DOHH2 (cell line): ENCODE measurements around the gene OTUD5.

ENCODE experiments used
- H3F3A ChIP-seq: fragments of 200-600 bp; sonication (generic), shearing (Covaris generic); 2 replicates; pipeline ENCODE4 v1.6.0; 2016; ENCODE audit warnings: antibody characterized with exemption, mild to moderate bottlenecking; ENCODE audit not compliant: control insufficient read depth, insufficient read depth
- H3K27ac ChIP-seq: fragments of 200-600 bp; sonication (generic); 2 replicates; pipeline ENCODE4 v1.5.1; 2014; ENCODE audit warnings: low read depth, mild to moderate bottlenecking, low read length, moderate library complexity
- H3K27me3 ChIP-seq: fragments of 200-600 bp; sonication (generic); 2 replicates; pipeline ENCODE4 v1.6.1; 2014; ENCODE audit warnings: mild to moderate bottlenecking, low read length, mixed read lengths; ENCODE audit not compliant: control insufficient read depth
- H3K36me3 ChIP-seq: fragments of 200-600 bp; sonication (generic); 2 replicates; pipeline ENCODE4 v1.6.1; 2014; ENCODE audit warnings: mild to moderate bottlenecking, low read length, moderate library complexity, mixed read lengths; ENCODE audit not compliant: control insufficient read depth
- H3K4me1 ChIP-seq: fragments of 200-600 bp; sonication (generic); 2 replicates; pipeline ENCODE4 v1.6.1; 2014; ENCODE audit warnings: mild to moderate bottlenecking, low read length, mixed read lengths; ENCODE audit not compliant: control insufficient read depth
- H3K4me2 ChIP-seq: fragments of 200-600 bp; sonication (generic); 2 replicates; pipeline ENCODE4 v1.6.0; 2014; ENCODE audit warnings: mild to moderate bottlenecking, low read length, moderate library complexity
- H3K4me3 ChIP-seq: fragments of 200-600 bp; sonication (generic); 2 replicates; pipeline ENCODE4 v1.5.1; 2014; ENCODE audit warnings: mild to moderate bottlenecking, low read length, mixed read lengths
- H3K79me2 ChIP-seq: fragments of 200-600 bp; sonication (generic); 2 replicates; pipeline ENCODE4 v1.6.1; 2014; ENCODE audit warnings: mild to moderate bottlenecking, low read length, mixed read lengths; ENCODE audit not compliant: control insufficient read depth
- H3K9me2 ChIP-seq: fragments of 200-600 bp; sonication (generic); replicated peaks from 2 replicates; pipeline ENCODE4 v1.6.1; 2014; ENCODE audit warnings: mild to moderate bottlenecking, low read length, mixed read lengths; ENCODE audit not compliant: control insufficient read depth
- H3K9me3 ChIP-seq: fragments of 200-600 bp; sonication (generic); 2 replicates; pipeline ENCODE4 v1.6.1; 2014; ENCODE audit warnings: antibody characterized with exemption, low read length, mixed read lengths; ENCODE audit not compliant: control insufficient read depth, insufficient read depth
- H4K20me1 ChIP-seq: fragments of 200-600 bp; sonication (generic); 2 replicates; pipeline ENCODE4 v1.6.0; 2014; ENCODE audit warnings: low read depth, mild to moderate bottlenecking, antibody characterized with exemption, low read length, moderate library complexity; ENCODE audit not compliant: control insufficient read depth, insufficient read depth
- EZH2phosphoT487 ChIP-seq: fragments of 200-600 bp; sonication (generic); IDR thresholded peaks from 2 replicates; pipeline ENCODE4 v1.6.1; 2017; ENCODE audit warnings: borderline replicate concordance, mild to moderate bottlenecking, antibody characterized with exemption, low read length, moderate library complexity, mixed read lengths
- TF ChIP-seq, protein P1 (sequence below): fragments of 200-600 bp; sonication (generic); IDR thresholded peaks from one replicate; pipeline ENCODE4 v1.5.1; 2014; ENCODE audit warnings: antibody characterized with exemption, mild to moderate bottlenecking, low read depth, low read length; ENCODE audit not compliant: poor library complexity, severe bottlenecking

The OTUD5 gene

DNA sequence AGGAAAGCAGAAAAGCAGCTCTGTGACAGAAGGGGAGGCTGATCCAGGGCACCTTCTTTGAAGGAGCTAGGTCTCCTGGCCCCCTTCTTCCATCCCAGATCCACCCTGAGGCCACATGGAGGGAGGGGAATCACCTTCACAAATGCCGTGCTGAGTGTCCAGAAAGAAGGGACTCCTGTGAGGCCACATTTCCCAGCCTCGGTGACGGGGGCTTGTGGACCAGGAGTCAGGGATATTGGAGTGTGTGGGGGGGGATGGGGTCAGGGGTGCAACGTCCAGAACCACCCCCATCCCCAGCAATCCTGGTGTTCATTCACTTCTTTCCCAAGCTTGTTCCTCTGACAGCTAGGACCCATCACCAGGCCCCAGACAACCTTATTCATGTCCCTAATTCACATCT is 64.5 kb downstream of the OTUD5 start:
- no peaks in the 10 kb centered on the region for H3K9me3 ChIP-seq
- no peaks in the 10 kb centered on the region for H3K9me2 ChIP-seq
- H3K27ac ChIP-seq, result no peak overlapping the region
- H3F3A ChIP-seq, result no peaks in the 10 kb centered on the region
- H3K79me2 ChIP-seq, result peaks cover 25% of the 10 kb centered on the region
- 0 out of 2 replicates have a peak, but pooled peaks cover 3% of the 10 kb centered on the region for H4K20me1 ChIP-seq
- no peaks in the 10 kb centered on the region for H3K27me3 ChIP-seq
- peaks cover 2% of the 10 kb centered on the region; the same call in 1 of the 2 replicates for H3K36me3 ChIP-seq
- no peak overlapping the region for H3K4me3 ChIP-seq
- H3K4me2 ChIP-seq, result no peak overlapping the region
- TF ChIP-seq EZH2phosphoT487, result no peak
- TF ChIP-seq, protein P1, sequence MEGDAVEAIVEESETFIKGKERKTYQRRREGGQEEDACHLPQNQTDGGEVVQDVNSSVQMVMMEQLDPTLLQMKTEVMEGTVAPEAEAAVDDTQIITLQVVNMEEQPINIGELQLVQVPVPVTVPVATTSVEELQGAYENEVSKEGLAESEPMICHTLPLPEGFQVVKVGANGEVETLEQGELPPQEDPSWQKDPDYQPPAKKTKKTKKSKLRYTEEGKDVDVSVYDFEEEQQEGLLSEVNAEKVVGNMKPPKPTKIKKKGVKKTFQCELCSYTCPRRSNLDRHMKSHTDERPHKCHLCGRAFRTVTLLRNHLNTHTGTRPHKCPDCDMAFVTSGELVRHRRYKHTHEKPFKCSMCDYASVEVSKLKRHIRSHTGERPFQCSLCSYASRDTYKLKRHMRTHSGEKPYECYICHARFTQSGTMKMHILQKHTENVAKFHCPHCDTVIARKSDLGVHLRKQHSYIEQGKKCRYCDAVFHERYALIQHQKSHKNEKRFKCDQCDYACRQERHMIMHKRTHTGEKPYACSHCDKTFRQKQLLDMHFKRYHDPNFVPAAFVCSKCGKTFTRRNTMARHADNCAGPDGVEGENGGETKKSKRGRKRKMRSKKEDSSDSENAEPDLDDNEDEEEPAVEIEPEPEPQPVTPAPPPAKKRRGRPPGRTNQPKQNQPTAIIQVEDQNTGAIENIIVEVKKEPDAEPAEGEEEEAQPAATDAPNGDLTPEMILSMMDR, result no peak
- peaks cover 20% of the 10 kb centered on the region for H3K4me1 ChIP-seq

DNA sequence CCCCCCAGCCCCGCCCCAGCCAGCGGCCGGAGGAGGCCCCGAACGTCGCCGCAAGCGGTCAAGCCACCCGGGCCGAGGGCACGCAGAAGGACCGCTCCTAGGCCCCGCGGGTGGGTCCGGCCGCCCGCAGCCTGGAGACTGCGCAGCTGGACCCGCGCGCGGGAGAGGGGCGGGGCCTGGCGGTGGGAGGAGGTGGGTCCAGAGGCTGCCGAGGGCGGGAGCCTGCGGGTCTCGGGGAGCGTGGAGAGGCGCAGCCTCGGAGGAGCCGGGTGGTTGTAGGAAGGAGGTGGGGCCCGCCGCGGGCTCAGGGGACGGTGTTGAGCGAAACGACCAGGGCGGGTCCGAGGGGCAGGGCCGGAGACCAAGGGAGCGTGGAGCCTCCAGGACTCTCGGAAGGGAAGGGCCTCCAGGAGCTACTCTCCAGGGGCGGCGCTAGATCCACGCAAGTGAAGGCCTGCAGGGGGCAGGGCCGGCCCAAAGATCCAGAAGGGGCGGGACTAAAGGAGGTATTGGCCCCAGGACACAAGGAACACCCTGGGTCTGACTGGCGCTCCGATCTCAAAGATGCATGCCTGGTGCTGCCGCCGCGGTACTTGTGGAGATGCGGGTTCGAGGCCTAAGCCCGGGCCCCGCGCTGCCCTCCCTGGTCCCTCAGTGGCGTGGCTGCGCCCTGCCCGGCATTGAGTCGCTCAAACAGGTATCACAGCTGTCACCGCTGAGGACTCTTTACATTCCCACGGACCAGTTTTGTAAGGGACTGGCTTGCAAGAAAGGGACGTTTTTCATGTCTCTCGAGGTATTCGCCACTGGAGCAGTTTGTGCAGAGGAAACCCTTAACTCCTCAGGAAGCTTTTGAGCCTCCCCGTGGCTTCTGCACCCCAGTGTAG is 65.8 kb downstream of the OTUD5 start:
- H3K79me2 ChIP-seq, result peaks cover 16% of the 10 kb centered on the region
- no peaks in the 10 kb centered on the region for H3K9me2 ChIP-seq
- no peaks in the 10 kb centered on the region for H3K9me3 ChIP-seq
- H3K4me1 ChIP-seq, result peaks cover 19% of the 10 kb centered on the region
- H3K36me3 ChIP-seq, result peaks cover 2% of the 10 kb centered on the region; the same call in 1 of the 2 replicates
- TF ChIP-seq, protein P1, result peak; percentile 60
- no peak for TF ChIP-seq EZH2phosphoT487
- no peaks in the 10 kb centered on the region for H3K27me3 ChIP-seq
- H3K27ac ChIP-seq, result no peak overlapping the region
- 0 out of 2 replicates have a peak, but pooled peaks cover 3% of the 10 kb centered on the region for H4K20me1 ChIP-seq
- no peaks in the 10 kb centered on the region for H3F3A ChIP-seq
- peak overlapping the region; percentile 77 for H3K4me3 ChIP-seq
- peak overlapping the region; percentile 80 for H3K4me2 ChIP-seq

DNA sequence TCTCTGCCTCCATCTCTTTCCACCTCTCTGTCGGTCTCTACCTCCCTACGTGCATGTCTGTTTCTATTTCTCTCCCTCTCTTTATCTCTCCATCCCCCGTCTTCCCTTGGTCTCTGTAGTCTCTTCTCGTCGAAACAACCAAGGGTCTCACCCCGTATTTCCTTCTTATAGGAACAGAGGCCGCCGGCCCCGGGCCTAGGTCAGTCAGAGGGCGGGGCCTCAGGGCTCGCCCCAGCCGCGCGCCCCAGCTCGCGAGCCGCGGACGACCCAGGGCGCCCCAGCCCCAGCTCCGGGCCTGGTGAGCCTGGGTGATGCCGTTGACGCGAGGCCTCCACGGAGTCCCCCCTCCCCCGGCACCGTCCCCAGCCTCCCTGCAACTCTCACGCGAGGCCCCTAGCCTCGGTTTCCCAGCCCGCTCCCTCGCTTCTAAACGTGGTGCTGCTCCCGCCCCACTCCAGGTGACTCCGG is 66.4 kb downstream of the OTUD5 start:
- Histone ChIP-seq H3K4me1 (peaks cover 14% of the 10 kb centered on the region), H3K79me2 (peaks cover 9% of the 10 kb centered on the region), H3F3A (no peaks in the 10 kb centered on the region), H3K4me2 (peak overlapping the region; percentile 80), H3K27me3 (no peaks in the 10 kb centered on the region), H4K20me1 (no peaks in the 10 kb centered on the region), H3K27ac (no peak overlapping the region), H3K9me2 (no peaks in the 10 kb centered on the region), H3K9me3 (no peaks in the 10 kb centered on the region), H3K4me3 (peak overlapping the region; percentile 77), H3K36me3 (peaks cover 2% of the 10 kb centered on the region; the same call in 1 of the 2 replicates)
- TF ChIP-seq, protein P1, result no peak
- TF ChIP-seq EZH2phosphoT487, result no peak
